GM18873 (cell line): ENCODE results near the gene C1RL.

ENCODE experiments used
- ATAC-seq: cut with Tn5 transposase; IDR thresholded peaks from one replicate; pipeline ENCODE4 v1.9.1; 2021; ENCODE audit warnings: mild to moderate bottlenecking, moderate library complexity, moderate number of reproducible peaks; ENCODE audit not compliant: unreplicated experiment, low FRiP score

Gene C1RL

DNA sequence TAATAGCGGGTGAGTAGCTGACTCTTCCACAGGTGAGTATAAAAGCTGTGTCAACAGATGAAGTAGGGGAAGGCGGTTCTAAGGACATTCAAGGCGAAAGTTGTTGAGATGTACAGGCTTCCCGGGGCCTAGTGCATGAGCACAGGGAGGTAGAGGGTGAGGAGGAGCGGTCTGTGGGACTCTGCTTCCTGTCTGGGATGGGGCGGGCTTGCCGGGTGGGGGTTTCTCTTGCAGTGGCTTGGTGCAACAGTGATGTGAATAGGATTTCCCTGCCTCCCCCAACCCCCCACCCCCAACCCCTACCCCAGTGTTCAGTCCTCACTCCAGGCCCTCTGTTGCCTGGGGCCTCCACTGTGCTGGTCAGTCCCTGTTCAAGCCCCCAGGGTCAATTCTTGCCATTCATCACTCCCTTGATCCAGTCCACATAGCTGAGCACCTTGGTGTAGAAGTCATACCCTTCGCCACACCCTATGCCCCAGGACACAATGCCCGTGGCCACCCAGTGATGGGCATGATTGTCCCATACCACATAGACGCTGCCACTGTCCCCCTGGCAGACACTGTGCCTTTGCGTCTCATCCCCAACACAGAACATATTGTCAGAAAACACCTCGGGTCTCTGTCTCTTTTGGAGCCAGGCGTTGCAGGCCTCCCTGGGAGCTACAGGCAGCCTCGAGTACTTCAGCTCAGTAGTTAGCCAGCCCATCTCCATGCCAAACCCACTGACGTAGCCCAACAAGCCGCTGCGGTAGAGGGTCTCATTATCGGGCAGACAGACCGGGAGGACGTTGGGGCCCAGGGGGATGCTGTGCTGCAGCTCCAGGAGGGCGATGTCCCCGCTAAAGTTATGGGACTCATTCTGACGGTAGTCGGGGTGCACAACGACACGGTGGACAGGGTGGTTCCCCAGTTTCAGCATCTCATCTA is 12.7 kb downstream of the C1RL start:
- ATAC-seq: no peak

GRCh38 chr12:7093892-7094291 is 15.1 kb downstream of the C1RL start:
- no peak for ATAC-seq

- no peak for ATAC-seq
Measured at GRCh38 chr12:7093486-7093885, 15.5 kb downstream of the C1RL start.

- no peak for ATAC-seq
Measured at GRCh38 chr12:7092986-7093460, 16.0 kb downstream of the C1RL start.

GRCh38 chr12:7092229-7092985 is 16.6 kb downstream of the C1RL start, which contains the start of gene C1R:
Gene C1R, minus strand, starts transcription at chr12:7092445. Its CDS starts 57 bp downstream, at chr12:7092388.
- no peak for ATAC-seq

DNA sequence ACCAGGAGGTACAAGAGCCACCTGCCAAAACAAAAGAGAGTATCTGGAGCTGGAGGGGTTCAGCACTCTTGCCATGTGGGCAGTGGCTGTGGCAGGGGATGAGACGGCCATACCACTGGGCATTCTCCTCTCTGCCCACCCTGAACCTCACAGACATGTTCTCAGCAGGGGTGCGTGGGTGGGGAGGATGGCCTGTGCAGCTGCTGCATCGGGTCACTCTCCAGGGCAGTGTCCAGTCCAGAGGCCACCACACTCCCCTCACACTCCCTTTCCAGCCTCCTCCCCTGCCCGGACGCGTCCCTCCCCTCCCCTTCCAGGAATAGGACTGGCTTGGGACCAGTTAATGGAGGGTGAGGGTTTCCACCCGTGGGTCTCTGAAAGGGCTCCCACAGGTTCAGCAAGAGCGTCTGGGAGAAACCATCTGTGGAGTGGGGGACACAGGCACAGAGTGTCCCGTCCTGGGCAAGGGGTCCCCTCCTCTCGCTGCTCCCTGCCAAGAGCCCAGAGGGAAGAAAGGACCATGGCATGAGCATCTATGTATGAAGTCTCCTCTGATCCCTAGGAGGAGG is 17.3 kb downstream of the C1RL start:
- ATAC-seq: no peak

- ATAC-seq: no peak
Measured at GRCh38 chr12:7091171-7091570, 17.8 kb downstream of the C1RL start.

GRCh38 chr12:7090222-7090998 is 18.6 kb downstream of the C1RL start:
- no peak for ATAC-seq

GRCh38 chr12:7089196-7089871 is 19.7 kb downstream of the C1RL start:
- ATAC-seq: no peak

DNA sequence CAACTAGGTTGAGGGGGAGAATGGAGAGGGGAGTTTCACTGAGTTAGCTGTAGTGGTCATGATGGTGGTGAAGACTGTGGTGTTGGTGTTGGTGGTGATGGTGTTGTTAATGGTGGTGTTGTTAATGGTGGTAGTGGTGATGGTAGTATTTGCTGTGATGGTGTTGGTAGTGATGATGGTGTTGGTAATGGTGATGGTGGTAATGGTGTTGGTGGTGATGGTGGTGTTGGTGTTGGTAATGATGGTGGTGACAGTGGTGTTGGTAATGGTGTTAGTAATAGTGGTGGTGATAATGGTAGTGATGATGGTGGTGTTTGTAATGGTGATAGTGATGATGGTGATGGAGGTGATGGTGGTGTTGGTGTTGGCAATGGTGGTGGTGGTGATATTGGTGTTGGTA is 25.9 kb downstream of the C1RL start:
- no peak for ATAC-seq

DNA sequence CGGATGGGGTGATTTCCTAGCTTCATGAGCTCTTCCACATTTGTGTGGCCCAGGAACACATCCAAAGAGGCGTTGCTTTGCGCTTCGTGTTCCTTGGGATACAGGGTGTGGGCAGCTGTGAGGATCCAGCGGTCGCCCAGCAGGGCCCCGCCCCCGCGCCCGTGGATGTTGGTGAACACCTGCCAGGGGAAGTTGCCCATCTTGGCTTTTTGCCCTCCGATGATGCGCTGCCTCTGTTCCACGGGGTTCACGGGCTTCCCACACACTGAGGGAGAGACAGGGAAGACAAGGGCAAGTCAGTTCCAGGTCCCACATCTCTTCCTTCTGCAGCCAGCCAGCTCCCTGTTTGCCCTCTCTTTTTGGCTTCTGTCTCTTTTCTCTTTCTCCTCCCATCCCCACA is 28.0 kb downstream of the C1RL start:
- no peak for ATAC-seq

DNA sequence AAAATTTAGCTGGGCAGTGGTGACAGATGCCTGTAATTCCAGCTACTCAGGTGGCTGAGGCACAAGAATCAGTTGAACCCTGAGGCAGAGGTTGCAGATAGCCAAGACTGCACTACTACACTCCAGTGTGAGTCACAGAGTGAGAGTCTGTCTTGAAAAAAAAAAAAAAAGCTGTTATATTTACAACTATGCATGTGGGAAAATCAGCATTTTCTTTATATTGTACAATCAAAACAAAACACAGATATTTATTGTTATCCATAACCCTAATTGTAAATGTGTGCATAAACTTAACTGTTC is 29.2 kb downstream of the C1RL start:
- no peak for ATAC-seq

DNA sequence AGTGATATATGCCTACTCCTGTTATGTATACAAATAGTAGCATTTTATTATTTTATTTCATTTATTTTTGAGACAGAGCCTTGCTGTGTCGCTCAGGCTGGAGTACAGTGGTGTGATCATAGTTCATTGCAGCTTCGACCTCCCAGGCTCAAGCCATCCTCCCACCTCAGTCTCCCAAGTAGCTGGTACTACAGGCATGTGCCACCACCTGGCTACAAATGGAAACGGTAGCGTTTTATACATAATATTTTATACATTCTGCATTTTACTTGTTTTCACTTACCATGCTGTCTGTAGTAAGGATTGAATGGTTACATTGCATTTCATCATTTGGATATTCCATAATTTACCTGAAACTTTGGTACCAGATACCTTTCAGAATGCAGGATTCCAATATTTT is 30.9 kb downstream of the C1RL start:
- no peak for ATAC-seq

GRCh38 chr12:7076493-7076892 is 32.5 kb downstream of the C1RL start:
- no peak for ATAC-seq

DNA sequence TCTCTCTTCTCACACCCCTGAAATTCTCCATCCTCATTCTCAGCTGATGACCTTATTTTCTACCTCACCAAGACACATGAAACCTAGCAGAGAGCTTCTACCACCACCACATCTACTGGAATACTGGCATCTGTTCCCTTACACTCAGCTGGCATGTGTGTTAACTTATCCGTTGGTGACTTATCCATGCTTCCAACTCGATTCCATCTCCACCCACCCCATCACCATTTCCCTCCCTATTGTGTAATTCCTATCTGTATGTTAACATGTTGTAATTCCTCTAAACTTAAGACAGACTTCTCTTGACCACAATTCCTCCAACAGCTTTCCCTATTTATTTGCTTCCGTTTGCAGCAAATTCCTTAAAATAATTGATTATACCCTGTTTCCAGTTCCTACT is 33.1 kb downstream of the C1RL start:
- ATAC-seq: no peak

DNA sequence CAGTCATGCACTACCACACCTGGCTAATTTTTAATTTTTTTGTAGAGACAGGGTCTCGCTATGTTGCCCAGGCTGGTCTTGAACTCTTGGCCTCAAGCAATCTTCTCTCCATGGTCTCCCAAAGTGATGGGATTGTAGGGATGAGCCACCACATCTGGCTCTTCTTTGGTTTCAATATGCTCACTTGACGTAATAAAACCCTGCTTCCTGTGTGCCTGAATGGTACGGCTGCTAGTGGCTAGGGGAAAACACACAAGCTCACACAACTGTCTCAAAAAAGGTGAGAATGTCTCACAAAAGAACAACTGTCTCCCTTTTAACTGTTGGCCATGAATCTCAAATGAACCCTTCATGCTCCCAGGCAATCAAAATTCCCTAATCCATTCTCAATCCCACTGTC is 33.5 kb downstream of the C1RL start:
- ATAC-seq: no peak

- no peak for ATAC-seq
Measured at GRCh38 chr12:7073946-7074345, 35.1 kb downstream of the C1RL start.

DNA sequence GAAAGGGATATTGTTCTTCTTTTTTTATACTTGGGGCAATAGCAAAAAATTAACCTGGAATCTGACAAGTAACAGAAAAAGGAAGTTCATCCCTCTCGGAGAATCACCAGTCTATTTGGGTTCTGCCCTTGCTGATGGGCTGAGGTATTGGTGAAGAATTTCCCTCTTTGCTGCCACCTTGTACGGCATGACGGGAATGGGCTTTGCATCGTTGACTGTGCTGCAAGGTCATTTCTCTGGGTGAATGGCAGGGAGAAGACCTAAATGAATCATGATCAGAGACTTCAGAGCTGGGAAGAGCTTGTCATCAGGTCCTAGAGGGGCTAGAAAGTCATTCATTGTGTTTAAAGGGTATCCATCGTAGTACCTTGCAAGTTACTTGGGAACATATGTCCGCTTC is 36.5 kb downstream of the C1RL start:
- ATAC-seq: no peak

- ATAC-seq: no peak
Measured at GRCh38 chr12:7072035-7072434, 37.0 kb downstream of the C1RL start.

DNA sequence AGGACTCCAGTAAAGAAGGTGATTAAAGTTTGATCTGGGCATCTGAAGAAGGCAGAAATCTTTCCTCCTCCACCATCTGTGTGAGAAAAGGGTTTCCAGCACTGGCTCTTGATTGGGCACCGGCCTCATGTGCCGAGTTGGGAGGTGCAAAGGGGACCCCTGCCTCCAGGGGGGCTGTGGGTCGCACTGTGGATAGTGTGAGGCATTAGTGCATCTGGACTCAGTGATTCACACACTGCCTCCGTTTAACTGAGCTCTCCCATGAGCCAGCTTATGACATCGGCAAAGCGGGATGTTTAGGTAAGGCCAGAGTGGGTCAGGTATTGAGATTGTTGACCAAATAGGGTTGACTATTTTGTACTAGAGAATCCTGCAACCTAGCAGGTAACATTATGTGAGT is 39.6 kb downstream of the C1RL start:
- ATAC-seq: no peak
